Measurements from ENCODE around the gene GPR183. TPM values are rescaled to one million over a fixed set of nuclear protein-coding genes. Genes with fewer than 3 reads are reported as not detected.

Gene GPR183
- total and polyA plus RNA-seq, 2 of the 8 experiments (the other 6 are each of a cell fraction or from before 2014, with no cell fraction given), result not detected

GRCh38 chr13:99304541-99304940 is 2.7 kb downstream of the GPR183 start (continued):
- TF ChIP-seq, protein P1, sequence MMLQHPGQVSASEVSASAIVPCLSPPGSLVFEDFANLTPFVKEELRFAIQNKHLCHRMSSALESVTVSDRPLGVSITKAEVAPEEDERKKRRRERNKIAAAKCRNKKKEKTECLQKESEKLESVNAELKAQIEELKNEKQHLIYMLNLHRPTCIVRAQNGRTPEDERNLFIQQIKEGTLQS (IDR thresholded peaks at IDR 0.05; ENCODE audit: insufficient read depth, low read depth, low read length), result no peak
- no peak for TF ChIP-seq NANOG (IDR thresholded peaks at IDR 0.05; ENCODE audit: insufficient read depth, low read depth, low read length, poor library complexity, severe bottlenecking)
- TF ChIP-seq SIN3A (conservative IDR thresholded peaks at IDR 0.05 in 1 of 2, IDR thresholded peaks at IDR 0.05 in 1 of 2; ENCODE audit: low read depth in 1 of 2, low read length in 2 of 2), result no peak
- no peak for TF ChIP-seq SP4 (IDR thresholded peaks at IDR 0.05; ENCODE audit: low read length)
- no peak for TF ChIP-seq GTF2F1 (IDR thresholded peaks at IDR 0.05; ENCODE audit: borderline replicate concordance, low read depth, low read length)
- no peak for TF ChIP-seq FOSL1 (IDR thresholded peaks at IDR 0.05; ENCODE audit: insufficient read depth, low read depth, low read length)
- no peak for TF ChIP-seq TBP (IDR thresholded peaks at IDR 0.05; ENCODE audit: low read depth, low read length)
- TF ChIP-seq SRF (IDR thresholded peaks at IDR 0.05; ENCODE audit: low read depth, low read length), result no peak
